ENCODE measurements around the gene WAS. TPM values are rescaled to one million over a fixed set of nuclear protein-coding genes. Genes with fewer than 3 reads are reported as not detected.

The WAS gene
- total RNA-seq, 2 donors from 2014 or later = 1.0 TPM; not detected in 1

DNA sequence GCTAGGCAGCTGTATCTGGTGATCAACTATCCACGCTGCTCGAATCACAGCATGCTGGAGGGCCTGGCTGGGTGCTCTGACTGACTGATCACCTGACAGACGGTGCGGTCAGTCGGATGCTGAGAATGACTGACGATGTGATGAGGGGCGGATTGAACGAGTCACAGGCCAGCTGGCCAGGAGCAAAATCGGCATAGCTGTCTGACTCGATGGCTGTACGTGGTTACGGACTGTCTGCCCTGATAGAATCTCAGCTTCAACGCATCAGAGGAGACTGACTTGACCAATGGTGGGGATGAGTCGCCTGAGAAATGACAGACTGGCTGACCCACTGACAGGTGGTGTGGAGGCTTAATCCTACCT lies 11.9 kb downstream of the WAS start:
- Histone ChIP-seq H3K27ac (peak overlapping the region; percentile 87 to 94 (median 90)), H3K4me3 (no peak overlapping the region), H3K9me3 (no peaks in the 10 kb centered on the region), H3K4me1 (peaks cover 7% of the 10 kb centered on the region), H3K36me3 (replicated peaks in 1 of 2; ENCODE audit: insufficient read depth in 1 of 2, low read depth in 2 of 2) (no peaks in the 10 kb centered on the region), H3K27me3 (no peaks in the 10 kb centered on the region)
- intact Hi-C loops (cut with DNase I) = no loop called here
- ATAC-seq = no peak
- DNase-seq = no peak
- 55% methylated on average over 11 of the region's 14 CpGs; no CpG with 5 or more reads in 1 of the 2 donors for whole genome bisulfite sequencing, 2 donors
- TF ChIP-seq POLR2A (IDR thresholded peaks at IDR 0.05) = no peak
- TF ChIP-seq, protein P1, sequence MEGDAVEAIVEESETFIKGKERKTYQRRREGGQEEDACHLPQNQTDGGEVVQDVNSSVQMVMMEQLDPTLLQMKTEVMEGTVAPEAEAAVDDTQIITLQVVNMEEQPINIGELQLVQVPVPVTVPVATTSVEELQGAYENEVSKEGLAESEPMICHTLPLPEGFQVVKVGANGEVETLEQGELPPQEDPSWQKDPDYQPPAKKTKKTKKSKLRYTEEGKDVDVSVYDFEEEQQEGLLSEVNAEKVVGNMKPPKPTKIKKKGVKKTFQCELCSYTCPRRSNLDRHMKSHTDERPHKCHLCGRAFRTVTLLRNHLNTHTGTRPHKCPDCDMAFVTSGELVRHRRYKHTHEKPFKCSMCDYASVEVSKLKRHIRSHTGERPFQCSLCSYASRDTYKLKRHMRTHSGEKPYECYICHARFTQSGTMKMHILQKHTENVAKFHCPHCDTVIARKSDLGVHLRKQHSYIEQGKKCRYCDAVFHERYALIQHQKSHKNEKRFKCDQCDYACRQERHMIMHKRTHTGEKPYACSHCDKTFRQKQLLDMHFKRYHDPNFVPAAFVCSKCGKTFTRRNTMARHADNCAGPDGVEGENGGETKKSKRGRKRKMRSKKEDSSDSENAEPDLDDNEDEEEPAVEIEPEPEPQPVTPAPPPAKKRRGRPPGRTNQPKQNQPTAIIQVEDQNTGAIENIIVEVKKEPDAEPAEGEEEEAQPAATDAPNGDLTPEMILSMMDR (IDR thresholded peaks at IDR 0.05) = no peak

DNA sequence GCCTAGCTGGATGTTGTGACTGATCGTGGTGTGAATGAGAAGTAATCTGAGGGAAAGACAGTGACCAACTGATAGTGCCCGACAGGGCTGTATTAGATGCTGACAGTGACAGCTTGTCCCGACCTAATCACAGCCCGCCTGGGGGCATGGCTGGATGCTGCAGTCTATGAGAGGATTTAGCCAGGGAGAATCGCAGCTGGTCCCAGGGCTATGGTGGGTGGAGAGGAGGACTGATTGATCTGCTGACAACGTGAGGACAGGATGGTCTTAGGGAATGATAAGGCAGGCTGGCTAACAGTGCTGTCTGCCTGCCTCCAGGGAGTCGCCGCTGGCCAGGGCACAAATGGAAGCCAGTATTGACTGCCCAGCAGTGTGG lies 12.3 kb downstream of the WAS start:
- Histone ChIP-seq H3K36me3 (replicated peaks in 1 of 2; ENCODE audit: insufficient read depth in 1 of 2, low read depth in 2 of 2) (no peaks in the 10 kb centered on the region), H3K4me1 (peaks cover 7% of the 10 kb centered on the region), H3K4me3 (peak overlapping the region; percentile 12 to 23), H3K27me3 (no peaks in the 10 kb centered on the region), H3K27ac (peak overlapping the region; percentile 87 to 94 (median 90)), H3K9me3 (no peaks in the 10 kb centered on the region)
- DNase-seq (no peak), ATAC-seq (no peak)
- intact Hi-C loops (cut with DNase I) = no loop called here
- TF ChIP-seq, protein P1 (IDR thresholded peaks at IDR 0.05) = no peak
- no peak for TF ChIP-seq POLR2A (IDR thresholded peaks at IDR 0.05)
- 4% methylated on average over 8 of the region's 8 CpGs; no CpG with 5 or more reads in 1 of the 2 donors for WGBS, 2 donors

DNA sequence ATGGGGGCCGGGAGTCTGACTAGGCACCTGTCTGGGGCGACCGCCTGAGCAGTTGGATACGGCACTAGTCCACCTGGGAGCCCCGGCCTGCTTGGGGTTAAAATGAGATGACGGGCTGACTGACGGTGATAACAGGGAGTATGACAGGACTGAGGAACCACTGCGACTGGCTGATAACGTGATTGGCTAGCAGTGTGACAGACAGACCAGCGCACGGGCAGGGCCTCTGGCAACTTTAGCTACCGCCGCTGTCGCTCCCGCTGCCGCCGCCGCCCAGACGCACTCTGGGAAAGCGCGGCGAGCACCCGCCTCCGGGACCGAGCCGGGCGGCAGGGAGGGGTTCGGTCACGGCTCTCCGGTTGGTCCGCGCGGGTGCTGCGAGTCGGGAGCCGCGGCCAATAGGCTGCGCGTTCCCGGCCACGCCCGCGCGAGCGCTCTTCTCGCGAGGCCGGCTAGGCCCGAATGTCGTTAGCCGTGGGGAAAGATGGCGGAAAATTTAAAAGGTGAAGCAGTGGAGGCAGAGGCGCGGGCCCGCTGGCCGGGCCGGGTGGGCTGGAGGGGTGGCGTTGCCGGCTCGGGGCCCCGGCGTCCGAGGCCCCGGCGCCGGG lies 12.8 kb downstream of the WAS start, which contains the start of gene SUV39H1:
Gene SUV39H1, plus strand, starts transcription at position 434 of the 608 bp plus-strand sequence. Its CDS starts 51 bp downstream, at position 485.
- Histone ChIP-seq H3K27me3 (no peaks in the 10 kb centered on the region), H3K27ac (peak within 1 kb of the TSS; percentile 87 to 94 (median 90)), H3K9me3 (no peaks in the 10 kb centered on the region), H3K36me3 (replicated peaks in 1 of 2; ENCODE audit: insufficient read depth in 1 of 2, low read depth in 2 of 2) (no peaks in the 10 kb centered on the region), H3K4me3 (peak within 1 kb of the TSS; percentile 23 to 50), H3K4me1 (peaks cover 7% of the 10 kb centered on the region)
- intact Hi-C loops (cut with DNase I) = no loop called here
- DNase-seq = peak; percentile 86 to 92 (median 90)
- 0 to 1% methylated on average over 7 to 25 of the region's 66 CpGs for WGBS, 2 donors
- TF ChIP-seq, protein P1 (IDR thresholded peaks at IDR 0.05) = no peak
- TF ChIP-seq POLR2A (IDR thresholded peaks at IDR 0.05) = peak; percentile 80 to 88 (median 88)
- ATAC-seq = peak; percentile 99

DNA sequence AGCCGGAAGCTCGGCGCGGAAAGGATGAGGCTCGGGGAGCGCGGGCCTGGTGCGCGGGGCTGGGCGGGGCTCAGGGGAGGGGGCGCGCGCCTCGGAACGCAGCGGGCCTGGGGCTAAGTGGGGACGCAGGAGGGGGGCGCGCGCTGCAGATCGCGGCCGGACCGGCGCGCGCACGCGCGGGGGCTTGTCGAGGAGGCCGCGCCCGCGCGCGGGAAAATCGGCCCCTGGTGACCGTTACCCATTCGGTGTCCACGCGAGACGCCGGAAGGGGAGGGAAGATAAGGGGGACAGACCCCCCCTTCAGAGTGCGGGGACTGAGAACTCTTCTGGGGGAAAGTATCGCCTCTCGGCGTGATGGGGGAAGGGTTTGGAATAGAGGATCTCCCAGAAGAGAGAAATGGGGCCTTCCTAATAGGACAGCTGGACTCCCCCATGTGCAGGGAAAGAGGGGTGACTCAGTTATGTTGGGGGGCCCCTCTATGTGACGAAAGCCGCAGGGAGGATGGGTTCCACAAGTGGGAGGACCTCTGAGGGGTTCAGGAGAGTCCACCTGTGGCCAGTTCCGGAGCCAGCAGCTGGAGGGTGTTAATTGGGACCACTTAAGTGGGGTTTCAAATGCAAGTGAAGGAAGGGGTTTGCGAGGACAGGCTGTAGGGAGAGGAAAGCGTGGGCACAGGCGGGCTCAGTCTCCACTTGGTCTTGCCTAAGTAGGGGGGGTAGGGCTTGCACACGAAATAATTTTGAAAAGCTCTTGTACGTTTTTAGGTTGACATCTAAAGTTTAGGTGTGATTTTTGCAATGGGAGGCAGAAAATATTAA lies 13.5 kb downstream of the WAS start:
- Histone ChIP-seq H3K4me1 (peaks cover 7% of the 10 kb centered on the region), H3K27me3 (no peaks in the 10 kb centered on the region), H3K27ac (peak overlapping the region; percentile 15 to 94 (median 88)), H3K4me3 (peak overlapping the region in 1 of 2 donors; percentile 50), H3K36me3 (replicated peaks in 1 of 2; ENCODE audit: insufficient read depth in 1 of 2, low read depth in 2 of 2) (no peaks in the 10 kb centered on the region), H3K9me3 (no peaks in the 10 kb centered on the region)
- intact Hi-C loops (cut with DNase I) = no loop called here
- peak; percentile 1 for ATAC-seq
- TF ChIP-seq, protein P1 (IDR thresholded peaks at IDR 0.05) = no peak
- no peak for TF ChIP-seq POLR2A (IDR thresholded peaks at IDR 0.05)
- 0 to 1% methylated on average over 9 to 34 of the region's 56 CpGs for WGBS, 2 donors
- peak in 1 of 4 donors; percentile 19 for DNase-seq

Data from body of pancreas (tissue), 4 donors.